Adrenal gland (tissue), 5 donors: Measurements from ENCODE around the gene ADGRF3.

Source experiments
- POLR2A ChIP-seq, 2 donors: fragments of 450-650 bp; IDR thresholded peaks; one replicate each; pipeline ENCODE4 v1.6.1; 2017; ENCODE audit warnings: antibody characterized with exemption in 2 of 2, mild to moderate bottlenecking in 2 of 2, moderate library complexity in 1 of 2
- TF ChIP-seq, protein P1 (sequence below), 6 experiments: fragments of 450-650 bp in 4 of 6; fragments of 200-600 bp in 2 of 6; sonication (generic) in 1 of 6; IDR thresholded peaks; 1 replicate in 5 of 6; 2 replicates in 1 of 6; pipeline versions ENCODE4 v1.5.1 to v1.8.0; 2016 to 2021; ENCODE audit warnings: antibody characterized with exemption in 6 of 6, mild to moderate bottlenecking in 2 of 6, moderate library complexity in 1 of 6
- donor health status: DM: no; HTN: no; CAD: no.

DNA sequence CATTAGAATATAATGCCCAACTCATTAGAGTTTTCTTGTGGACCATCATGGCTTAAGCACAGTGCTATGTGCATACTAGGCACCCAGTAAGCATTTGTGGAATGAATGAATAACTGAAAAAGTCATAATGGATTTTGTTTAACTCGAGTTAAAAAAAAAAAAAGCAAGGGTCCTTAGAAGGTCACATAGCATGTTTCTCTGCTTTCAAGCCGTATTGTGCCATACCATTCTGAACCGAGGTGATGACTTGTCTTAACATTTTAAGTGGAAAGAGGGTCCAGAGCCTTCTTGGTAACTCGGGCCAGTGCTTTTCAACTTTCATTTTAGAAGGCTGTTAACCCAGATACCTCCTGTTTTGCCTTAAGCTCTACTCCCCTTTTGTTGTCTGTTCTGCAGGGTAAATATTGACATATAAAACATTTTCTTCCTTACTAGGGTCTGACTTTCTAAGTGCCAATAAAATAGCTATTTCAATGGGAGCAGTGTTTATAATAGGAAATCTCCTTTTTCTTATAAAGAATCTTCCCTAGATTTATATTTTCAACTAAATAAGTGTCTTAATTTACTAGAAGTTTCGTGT, 787 bp upstream of the ADGRF3 start:
- TF ChIP-seq, protein P1, sequence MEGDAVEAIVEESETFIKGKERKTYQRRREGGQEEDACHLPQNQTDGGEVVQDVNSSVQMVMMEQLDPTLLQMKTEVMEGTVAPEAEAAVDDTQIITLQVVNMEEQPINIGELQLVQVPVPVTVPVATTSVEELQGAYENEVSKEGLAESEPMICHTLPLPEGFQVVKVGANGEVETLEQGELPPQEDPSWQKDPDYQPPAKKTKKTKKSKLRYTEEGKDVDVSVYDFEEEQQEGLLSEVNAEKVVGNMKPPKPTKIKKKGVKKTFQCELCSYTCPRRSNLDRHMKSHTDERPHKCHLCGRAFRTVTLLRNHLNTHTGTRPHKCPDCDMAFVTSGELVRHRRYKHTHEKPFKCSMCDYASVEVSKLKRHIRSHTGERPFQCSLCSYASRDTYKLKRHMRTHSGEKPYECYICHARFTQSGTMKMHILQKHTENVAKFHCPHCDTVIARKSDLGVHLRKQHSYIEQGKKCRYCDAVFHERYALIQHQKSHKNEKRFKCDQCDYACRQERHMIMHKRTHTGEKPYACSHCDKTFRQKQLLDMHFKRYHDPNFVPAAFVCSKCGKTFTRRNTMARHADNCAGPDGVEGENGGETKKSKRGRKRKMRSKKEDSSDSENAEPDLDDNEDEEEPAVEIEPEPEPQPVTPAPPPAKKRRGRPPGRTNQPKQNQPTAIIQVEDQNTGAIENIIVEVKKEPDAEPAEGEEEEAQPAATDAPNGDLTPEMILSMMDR (IDR thresholded peaks at IDR 0.05) = no peak
- no peak for TF ChIP-seq POLR2A (IDR thresholded peaks at IDR 0.05)
